Liver (tissue), 9 donors: ENCODE results near the gene DGKH. TPM values are rescaled to one million over a fixed set of nuclear protein-coding genes. Genes with fewer than 3 reads are reported as not detected.

Experiments used
- DNase-seq: peaks from one replicate; pipeline ENCODE4 v3.0.0-alpha.2; 2017; ENCODE audit warnings: low spot score
- H3K27ac ChIP-seq, 2 donors: one replicate each; pipeline ENCODE4 v1.7.0; 2013; ENCODE audit warnings: inconsistent platforms in 2 of 2, low read length in 2 of 2, control low read depth in 1 of 2, low read depth in 1 of 2, mild to moderate bottlenecking in 1 of 2
- H3K27me3 ChIP-seq, 4 donors: one replicate each; pipeline versions ENCODE4 v1.6.1 to v1.7.0; 2013; ENCODE audit warnings: low read length in 3 of 4, inconsistent platforms in 1 of 4, mild to moderate bottlenecking in 1 of 4, moderate library complexity in 1 of 4; ENCODE audit not compliant: control insufficient read depth in 4 of 4, insufficient read depth in 4 of 4
- H3K36me3 ChIP-seq, 4 donors: one replicate each; pipeline versions ENCODE4 v1.6.1 to v1.7.0; 2013; ENCODE audit warnings: low read length in 3 of 4, mild to moderate bottlenecking in 3 of 4, low read depth in 1 of 4, moderate library complexity in 1 of 4; ENCODE audit not compliant: control insufficient read depth in 4 of 4, insufficient read depth in 3 of 4
- H3K4me1 ChIP-seq, 4 donors: one replicate each; pipeline versions ENCODE4 v1.6.1 to v1.7.0; 2013; ENCODE audit warnings: low read length in 3 of 4, mild to moderate bottlenecking in 3 of 4, moderate library complexity in 1 of 4; ENCODE audit not compliant: control insufficient read depth in 4 of 4, insufficient read depth in 4 of 4
- H3K4me3 ChIP-seq, 3 donors: one replicate each; pipeline versions ENCODE4 v1.6.1 to v1.7.0; 2013; ENCODE audit warnings: low read length in 3 of 3, control low read depth in 1 of 3, low read depth in 1 of 3, mild to moderate bottlenecking in 1 of 3
- H3K9ac ChIP-seq, 2 donors: one replicate each; pipeline ENCODE4 v1.7.0; 2013; ENCODE audit warnings: low read length in 2 of 2, mild to moderate bottlenecking in 2 of 2, moderate library complexity in 2 of 2, control low read depth in 1 of 2, low read depth in 1 of 2
- H3K9me3 ChIP-seq, 4 donors: one replicate each; pipeline versions ENCODE4 v1.6.1 to v1.7.0; 2013; ENCODE audit warnings: low read length in 3 of 4; ENCODE audit not compliant: control insufficient read depth in 4 of 4
- ATF3 ChIP-seq: IDR thresholded peaks from 2 replicates; pipeline ENCODE4 v1.6.1; 2016; ENCODE audit warnings: antibody characterized with exemption
- EGR1 ChIP-seq, 2 donors: IDR thresholded peaks; 2 replicates each; pipeline ENCODE4 v1.6.1; 2016 to 2018; ENCODE audit warnings: antibody characterized with exemption in 2 of 2, low read depth in 2 of 2
- FOXA1 ChIP-seq: IDR thresholded peaks from 2 replicates; pipeline ENCODE4 v1.6.1; 2016; ENCODE audit warnings: antibody characterized with exemption
- FOXA2 ChIP-seq: IDR thresholded peaks from 2 replicates; pipeline ENCODE4 v1.6.1; 2016; ENCODE audit warnings: antibody characterized with exemption
- GABPA ChIP-seq, 2 donors: IDR thresholded peaks in 1 of 2; conservative IDR thresholded peaks in 1 of 2; 2 replicates each; pipeline ENCODE4 v1.6.1; 2016; ENCODE audit warnings: antibody characterized with exemption in 2 of 2, mild to moderate bottlenecking in 1 of 2, moderate library complexity in 1 of 2
- JUND ChIP-seq, 2 donors: IDR thresholded peaks; 2 replicates each; pipeline ENCODE4 v1.6.1; 2016; ENCODE audit warnings: antibody characterized with exemption in 2 of 2
- NR2F2 ChIP-seq: IDR thresholded peaks from 2 replicates; pipeline ENCODE4 v1.6.1; 2016; ENCODE audit warnings: antibody characterized with exemption
- RAD21 ChIP-seq, 2 donors: IDR thresholded peaks; 2 replicates each; pipeline ENCODE4 v1.6.1; 2016; ENCODE audit warnings: antibody characterized with exemption in 2 of 2, mild to moderate bottlenecking in 2 of 2
- RXRA ChIP-seq, 2 donors: IDR thresholded peaks; 2 replicates each; pipeline ENCODE4 v1.6.1; 2017 to 2018; ENCODE audit warnings: antibody characterized with exemption in 2 of 2, mild to moderate bottlenecking in 1 of 2
- SP1 ChIP-seq: IDR thresholded peaks from 2 replicates; pipeline ENCODE4 v1.6.1; 2018; ENCODE audit warnings: antibody characterized with exemption, mild to moderate bottlenecking
- YY1 ChIP-seq: IDR thresholded peaks from 2 replicates; pipeline ENCODE4 v1.6.1; 2016; ENCODE audit warnings: antibody characterized with exemption, mild to moderate bottlenecking
- WGBS: extraction: QIAGEN DNeasy Blood & Tissue Kit; methylation state at CpG from one replicate; pipeline ENCODE4 v1.1.7; 2013; 5-methylcytosine and 5-hydroxymethylcytosine counted together
- polyA plus RNA-seq, 2 donors: library from polyadenylated mRNA; stranded (reverse) in 1 of 2; unstranded in 1 of 2; fragments of 200-250 nt in 1 of 2; fragments of >200 nt in 1 of 2; fragmentation: Nextera tagmentation in 1 of 2; extraction: Ambion mirVana in 1 of 2; gene quantifications; one replicate each; pipeline versions ENCODE4 v1.2.1 to v1.2.3, GENCODE V29; 2013 to 2015
- total RNA-seq, 2 donors: library from RNA; depleted of rRNA; stranded (reverse); fragments of >200 nt; gene quantifications; one replicate each; pipeline ENCODE4 v1.2.3, GENCODE V29; 2014
- TF ChIP-seq, protein P1 (sequence below): fragments of 150-350 bp; IDR thresholded peaks from 2 replicates; pipeline ENCODE4 v1.5.1; 2017; ENCODE audit warnings: improper control_type of control experiment, low read depth, low read length; ENCODE audit not compliant: missing input control
- TF ChIP-seq, protein P2 (sequence below): IDR thresholded peaks from 2 replicates; pipeline ENCODE4 v1.6.1; 2016; ENCODE audit warnings: antibody characterized with exemption
- TF ChIP-seq, protein P3 (sequence below): IDR thresholded peaks from 2 replicates; pipeline ENCODE4 v1.6.1; 2016; ENCODE audit warnings: antibody characterized with exemption
- donor health status: healthy.
- donor health status: healthy.
- donor health status: healthy.
- donor health status: healthy.
- donor health status: healthy.

Gene DGKH
- total and polyA plus RNA-seq, 4 donors: 0.25 to 3.7 (median 0.97) TPM

DNA sequence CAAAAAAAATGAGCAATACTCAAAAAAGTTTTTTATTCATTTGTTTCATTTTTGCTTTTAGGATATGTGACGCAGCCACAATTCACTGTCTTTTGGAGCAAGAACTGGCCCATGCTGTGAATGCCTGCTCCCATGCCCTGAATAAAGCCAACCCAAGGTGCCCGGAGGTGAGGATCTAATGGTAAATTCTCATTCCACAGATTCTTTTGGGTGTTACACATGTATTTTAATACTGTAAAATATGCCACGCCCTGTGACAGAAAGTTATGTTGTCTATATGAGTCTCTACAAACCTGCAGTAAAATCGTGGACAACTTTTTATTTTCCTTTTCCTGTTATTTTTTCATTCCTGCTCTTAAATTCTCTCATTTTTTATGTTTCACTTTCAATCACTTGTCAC lies 166.0 kb downstream of the DGKH start:
- Histone ChIP-seq H3K36me3 (peaks cover 0 to 5% (median 2%) of the 10 kb centered on the region in 4 donors), H3K9me3 (no peaks in the 10 kb centered on the region), H3K27ac (no peak overlapping the region), H3K4me1 (no peaks in the 10 kb centered on the region), H3K9ac (no peak overlapping the region), H3K27me3 (no peaks in the 10 kb centered on the region), H3K4me3 (no peak overlapping the region)
- DNase-seq: no peak
- WGBS: 89% methylated on average over 4 of the region's 4 CpGs
- no peak for TF ChIP-seq YY1
- TF ChIP-seq JUND (IDR thresholded peaks at IDR 0.05): no peak
- TF ChIP-seq EGR1 (IDR thresholded peaks at IDR 0.05; ENCODE audit: low read depth in 2 of 2): no peak
- TF ChIP-seq ATF3: no peak

- no peak for TF ChIP-seq JUND (IDR thresholded peaks at IDR 0.05)
- TF ChIP-seq, protein P1, sequence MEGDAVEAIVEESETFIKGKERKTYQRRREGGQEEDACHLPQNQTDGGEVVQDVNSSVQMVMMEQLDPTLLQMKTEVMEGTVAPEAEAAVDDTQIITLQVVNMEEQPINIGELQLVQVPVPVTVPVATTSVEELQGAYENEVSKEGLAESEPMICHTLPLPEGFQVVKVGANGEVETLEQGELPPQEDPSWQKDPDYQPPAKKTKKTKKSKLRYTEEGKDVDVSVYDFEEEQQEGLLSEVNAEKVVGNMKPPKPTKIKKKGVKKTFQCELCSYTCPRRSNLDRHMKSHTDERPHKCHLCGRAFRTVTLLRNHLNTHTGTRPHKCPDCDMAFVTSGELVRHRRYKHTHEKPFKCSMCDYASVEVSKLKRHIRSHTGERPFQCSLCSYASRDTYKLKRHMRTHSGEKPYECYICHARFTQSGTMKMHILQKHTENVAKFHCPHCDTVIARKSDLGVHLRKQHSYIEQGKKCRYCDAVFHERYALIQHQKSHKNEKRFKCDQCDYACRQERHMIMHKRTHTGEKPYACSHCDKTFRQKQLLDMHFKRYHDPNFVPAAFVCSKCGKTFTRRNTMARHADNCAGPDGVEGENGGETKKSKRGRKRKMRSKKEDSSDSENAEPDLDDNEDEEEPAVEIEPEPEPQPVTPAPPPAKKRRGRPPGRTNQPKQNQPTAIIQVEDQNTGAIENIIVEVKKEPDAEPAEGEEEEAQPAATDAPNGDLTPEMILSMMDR: peak; percentile 27
- peak; percentile 49 to 65 for TF ChIP-seq RAD21 (IDR thresholded peaks at IDR 0.05)
- WGBS: 78% methylated on average over 6 of the region's 6 CpGs
- DNase-seq: no peak
Measured at GRCh38 chr13:42215578-42216421, 167.4 kb downstream of the DGKH start.

GRCh38 chr13:42216422-42216735 lies 167.9 kb downstream of the DGKH start:
- H3K36me3 ChIP-seq: peaks cover 0 to 3% (median 0%) of the 10 kb centered on the region in 4 donors
- no peaks in the 10 kb centered on the region for H3K4me1 ChIP-seq
- no peaks in the 10 kb centered on the region for H3K27me3 ChIP-seq
- no peaks in the 10 kb centered on the region for H3K9me3 ChIP-seq
- TF ChIP-seq NR2F2: no peak
- no peak for DNase-seq
- no peak overlapping the region for H3K4me3 ChIP-seq
- no peak overlapping the region for H3K27ac ChIP-seq
- H3K9ac ChIP-seq: no peak overlapping the region
- WGBS: 88% methylated on average over 1 of the region's 1 CpG

More at GRCh38 chr13:42215578-42216421, 167.4 kb downstream of the DGKH start:
- Histone ChIP-seq H3K36me3 (peaks cover 0 to 3% (median 0%) of the 10 kb centered on the region in 4 donors), H3K9ac (no peak overlapping the region), H3K9me3 (no peaks in the 10 kb centered on the region), H3K4me1 (no peaks in the 10 kb centered on the region), H3K27ac (no peak overlapping the region), H3K27me3 (no peaks in the 10 kb centered on the region), H3K4me3 (no peak overlapping the region)

- Histone ChIP-seq H3K27ac (no peak overlapping the region), H3K9me3 (no peaks in the 10 kb centered on the region), H3K27me3 (no peaks in the 10 kb centered on the region), H3K4me1 (no peaks in the 10 kb centered on the region), H3K9ac (no peak overlapping the region), H3K36me3 (peaks cover 0 to 3% (median 0%) of the 10 kb centered on the region in 4 donors), H3K4me3 (no peak overlapping the region)
- DNase-seq: no peak
- 97% methylated on average over 3 of the region's 3 CpGs for WGBS
- TF ChIP-seq ATF3: no peak
- TF ChIP-seq, protein P1: no peak
- no peak for TF ChIP-seq NR2F2
- no peak for TF ChIP-seq FOXA1
- TF ChIP-seq SP1: no peak
- TF ChIP-seq, protein P2, sequence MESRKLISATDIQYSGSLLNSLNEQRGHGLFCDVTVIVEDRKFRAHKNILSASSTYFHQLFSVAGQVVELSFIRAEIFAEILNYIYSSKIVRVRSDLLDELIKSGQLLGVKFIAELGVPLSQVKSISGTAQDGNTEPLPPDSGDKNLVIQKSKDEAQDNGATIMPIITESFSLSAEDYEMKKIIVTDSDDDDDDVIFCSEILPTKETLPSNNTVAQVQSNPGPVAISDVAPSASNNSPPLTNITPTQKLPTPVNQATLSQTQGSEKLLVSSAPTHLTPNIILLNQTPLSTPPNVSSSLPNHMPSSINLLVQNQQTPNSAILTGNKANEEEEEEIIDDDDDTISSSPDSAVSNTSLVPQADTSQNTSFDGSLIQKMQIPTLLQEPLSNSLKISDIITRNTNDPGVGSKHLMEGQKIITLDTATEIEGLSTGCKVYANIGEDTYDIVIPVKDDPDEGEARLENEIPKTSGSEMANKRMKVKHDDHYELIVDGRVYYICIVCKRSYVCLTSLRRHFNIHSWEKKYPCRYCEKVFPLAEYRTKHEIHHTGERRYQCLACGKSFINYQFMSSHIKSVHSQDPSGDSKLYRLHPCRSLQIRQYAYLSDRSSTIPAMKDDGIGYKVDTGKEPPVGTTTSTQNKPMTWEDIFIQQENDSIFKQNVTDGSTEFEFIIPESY: no peak
- TF ChIP-seq RXRA (IDR thresholded peaks at IDR 0.05): no peak
- TF ChIP-seq GABPA (IDR thresholded peaks at IDR 0.05 in 1 of 2, conservative IDR thresholded peaks at IDR 0.05 in 1 of 2): no peak
- no peak for TF ChIP-seq JUND (IDR thresholded peaks at IDR 0.05)
- no peak for TF ChIP-seq FOXA2
- no peak for TF ChIP-seq EGR1 (IDR thresholded peaks at IDR 0.05; ENCODE audit: low read depth in 2 of 2)
- no peak for TF ChIP-seq YY1
- TF ChIP-seq, protein P3, sequence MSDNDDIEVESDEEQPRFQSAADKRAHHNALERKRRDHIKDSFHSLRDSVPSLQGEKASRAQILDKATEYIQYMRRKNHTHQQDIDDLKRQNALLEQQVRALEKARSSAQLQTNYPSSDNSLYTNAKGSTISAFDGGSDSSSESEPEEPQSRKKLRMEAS: no peak
Measured at GRCh38 chr13:42218576-42218975, 170.1 kb downstream of the DGKH start.
